GM21360 (cell line): ENCODE results near the gene TMEM176B.

Experiments
- ATAC-seq: cut with Tn5 transposase; IDR thresholded peaks from one replicate; pipeline ENCODE4 v1.9.1; 2021; ENCODE audit warnings: mild to moderate bottlenecking, moderate library complexity; ENCODE audit not compliant: unreplicated experiment

The TMEM176B gene

GRCh38 chr7:150754951-150755350 is 45.2 kb downstream of the TMEM176B start:
- ATAC-seq: no peak

GRCh38 chr7:150753826-150754603 is 46.1 kb downstream of the TMEM176B start:
- no peak for ATAC-seq

DNA sequence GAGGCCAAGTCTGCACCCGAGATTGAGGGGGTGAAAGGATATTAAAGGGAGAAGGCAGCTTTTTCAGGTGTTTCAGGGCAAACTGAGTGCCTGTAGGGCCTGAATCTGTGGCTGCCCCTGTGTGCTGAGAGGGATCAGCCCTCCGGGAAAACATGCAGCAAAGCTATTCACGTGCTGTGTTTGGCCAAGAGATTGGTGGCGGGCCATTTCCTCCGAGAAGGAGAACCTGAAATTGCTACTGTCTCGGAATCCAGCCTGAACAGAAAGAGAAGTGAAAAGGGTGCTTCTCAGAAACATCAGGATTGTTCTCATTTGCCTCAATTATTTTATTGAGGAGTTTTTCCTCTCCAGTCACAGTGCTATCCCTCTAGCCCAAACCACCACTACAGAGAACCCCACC is 46.9 kb downstream of the TMEM176B start:
- ATAC-seq: no peak

- ATAC-seq: no peak
Measured at GRCh38 chr7:150751702-150752101, 48.5 kb downstream of the TMEM176B start.

DNA sequence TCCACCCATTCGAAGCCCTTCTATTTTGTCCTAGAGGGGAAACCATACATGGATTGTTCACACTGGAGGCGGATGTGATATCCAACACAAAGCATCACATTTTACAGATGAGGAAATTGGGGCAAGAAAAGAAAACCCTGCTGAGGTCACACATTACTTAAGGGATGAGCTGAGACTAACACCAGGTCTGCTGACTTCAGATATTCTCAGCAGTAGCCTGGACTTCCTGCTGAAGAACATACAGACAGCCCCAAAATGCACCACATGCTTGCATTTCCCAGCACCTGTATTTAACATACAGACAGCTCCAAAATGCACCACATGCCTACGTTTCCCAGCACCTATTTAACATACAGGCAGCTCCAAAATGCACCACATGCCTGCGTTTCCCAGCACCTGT is 51.8 kb downstream of the TMEM176B start:
- ATAC-seq: no peak

DNA sequence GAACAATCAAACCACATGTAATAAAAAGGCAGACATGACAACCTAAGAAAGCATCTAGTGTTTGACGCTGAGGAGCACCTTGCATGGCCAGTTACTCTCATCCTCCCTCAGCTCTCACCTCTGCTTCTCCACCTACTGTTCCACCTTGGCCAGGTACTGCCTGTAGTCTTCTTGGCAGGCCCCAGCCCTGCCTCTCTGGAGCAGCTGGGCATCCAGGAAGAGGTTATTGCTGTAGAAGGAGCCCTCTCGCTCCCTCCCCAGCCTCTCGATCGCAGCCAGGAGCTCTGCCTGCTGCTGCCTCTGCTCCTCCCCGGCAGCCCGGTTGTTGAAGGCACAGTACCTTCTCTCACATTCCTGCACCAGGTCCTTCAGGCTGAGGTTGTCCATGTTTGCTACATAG is 53.2 kb downstream of the TMEM176B start:
- no peak for ATAC-seq

- no peak for ATAC-seq
Measured at GRCh38 chr7:150745876-150746275, 54.3 kb downstream of the TMEM176B start.

DNA sequence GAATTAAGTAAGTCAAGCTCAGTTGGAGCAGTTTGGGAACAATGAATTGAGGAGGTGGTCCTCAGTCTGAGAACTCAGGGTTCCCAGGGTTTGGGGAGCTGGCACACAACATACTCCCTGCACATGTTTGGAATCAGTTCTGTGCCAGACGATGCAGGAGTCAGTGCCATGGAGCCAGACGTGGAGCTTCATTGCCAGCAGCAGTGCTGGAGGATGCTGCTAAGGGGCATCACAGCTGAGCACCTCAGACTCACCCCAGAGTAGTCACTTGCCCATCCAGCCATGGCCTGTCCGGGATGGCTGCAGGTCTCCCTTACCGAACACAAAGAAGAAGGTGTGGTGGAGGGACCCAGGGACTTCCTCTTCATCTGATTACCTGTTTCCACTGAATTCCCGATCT is 55.1 kb downstream of the TMEM176B start:
- ATAC-seq: no peak

GRCh38 chr7:150744041-150744656 is 56.0 kb downstream of the TMEM176B start:
- ATAC-seq: no peak

DNA sequence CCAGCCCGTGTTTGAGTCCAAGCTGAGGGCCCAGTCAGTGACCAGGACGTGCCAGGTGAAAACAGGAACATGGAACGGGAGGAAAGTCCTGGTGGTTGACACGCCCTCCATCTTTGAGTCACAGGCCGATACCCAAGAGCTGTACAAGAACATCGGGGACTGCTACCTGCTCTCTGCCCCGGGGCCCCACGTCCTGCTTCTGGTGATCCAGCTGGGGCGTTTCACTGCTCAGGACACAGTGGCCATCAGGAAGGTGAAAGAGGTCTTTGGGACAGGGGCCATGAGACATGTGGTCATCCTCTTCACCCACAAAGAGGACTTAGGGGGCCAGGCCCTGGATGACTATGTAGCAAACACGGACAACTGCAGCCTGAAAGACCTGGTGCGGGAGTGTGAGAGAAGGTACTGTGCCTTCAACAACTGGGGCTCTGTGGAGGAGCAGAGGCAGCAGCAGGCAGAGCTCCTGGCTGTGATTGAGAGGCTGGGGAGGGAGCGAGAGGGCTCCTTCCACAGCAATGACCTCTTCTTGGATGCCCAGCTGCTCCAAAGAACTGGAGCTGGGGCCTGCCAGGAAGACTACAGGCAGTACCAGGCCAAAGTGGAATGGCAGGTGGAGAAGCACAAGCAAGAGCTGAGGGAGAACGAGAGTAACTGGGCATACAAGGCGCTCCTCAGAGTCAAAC is 57.7 kb downstream of the TMEM176B start:
- ATAC-seq: no peak
